Measurements from ENCODE around the gene TDRD1. TPM values are rescaled to one million over a fixed set of nuclear protein-coding genes. Genes with fewer than 3 reads are reported as not detected.

TDRD1 gene
- polyA plus RNA-seq, 1 donor from 2014 or later = not detected

- H3K9me2 ChIP-seq (ENCODE audit: insufficient read depth, low read length) = no peaks in the 10 kb centered on the region
- no peak overlapping the region for H3K4me2 ChIP-seq (ENCODE audit: low read length)
- H3K27me3 ChIP-seq (ENCODE audit: insufficient read depth, low read depth, low read length) = no peaks in the 10 kb centered on the region
- no peaks in the 10 kb centered on the region for H3K9me3 ChIP-seq (ENCODE audit: low read length)
- no peak overlapping the region for H3K9ac ChIP-seq (ENCODE audit: low read length)
- TF ChIP-seq EZH2 (IDR thresholded peaks at IDR 0.05; ENCODE audit: borderline replicate concordance, insufficient read depth, low read length, poor library complexity, severe bottlenecking) = no peak
- TF ChIP-seq, protein P1, sequence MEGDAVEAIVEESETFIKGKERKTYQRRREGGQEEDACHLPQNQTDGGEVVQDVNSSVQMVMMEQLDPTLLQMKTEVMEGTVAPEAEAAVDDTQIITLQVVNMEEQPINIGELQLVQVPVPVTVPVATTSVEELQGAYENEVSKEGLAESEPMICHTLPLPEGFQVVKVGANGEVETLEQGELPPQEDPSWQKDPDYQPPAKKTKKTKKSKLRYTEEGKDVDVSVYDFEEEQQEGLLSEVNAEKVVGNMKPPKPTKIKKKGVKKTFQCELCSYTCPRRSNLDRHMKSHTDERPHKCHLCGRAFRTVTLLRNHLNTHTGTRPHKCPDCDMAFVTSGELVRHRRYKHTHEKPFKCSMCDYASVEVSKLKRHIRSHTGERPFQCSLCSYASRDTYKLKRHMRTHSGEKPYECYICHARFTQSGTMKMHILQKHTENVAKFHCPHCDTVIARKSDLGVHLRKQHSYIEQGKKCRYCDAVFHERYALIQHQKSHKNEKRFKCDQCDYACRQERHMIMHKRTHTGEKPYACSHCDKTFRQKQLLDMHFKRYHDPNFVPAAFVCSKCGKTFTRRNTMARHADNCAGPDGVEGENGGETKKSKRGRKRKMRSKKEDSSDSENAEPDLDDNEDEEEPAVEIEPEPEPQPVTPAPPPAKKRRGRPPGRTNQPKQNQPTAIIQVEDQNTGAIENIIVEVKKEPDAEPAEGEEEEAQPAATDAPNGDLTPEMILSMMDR (IDR thresholded peaks at IDR 0.05; ENCODE audit: poor library complexity, severe bottlenecking) = no peak
- no peak for TF ChIP-seq TAF1 (IDR thresholded peaks at IDR 0.05; ENCODE audit: low read depth)
- TF ChIP-seq MXI1 (conservative IDR thresholded peaks at IDR 0.05; ENCODE audit: poor library complexity, severe bottlenecking) = no peak
- TF ChIP-seq, protein P2, sequence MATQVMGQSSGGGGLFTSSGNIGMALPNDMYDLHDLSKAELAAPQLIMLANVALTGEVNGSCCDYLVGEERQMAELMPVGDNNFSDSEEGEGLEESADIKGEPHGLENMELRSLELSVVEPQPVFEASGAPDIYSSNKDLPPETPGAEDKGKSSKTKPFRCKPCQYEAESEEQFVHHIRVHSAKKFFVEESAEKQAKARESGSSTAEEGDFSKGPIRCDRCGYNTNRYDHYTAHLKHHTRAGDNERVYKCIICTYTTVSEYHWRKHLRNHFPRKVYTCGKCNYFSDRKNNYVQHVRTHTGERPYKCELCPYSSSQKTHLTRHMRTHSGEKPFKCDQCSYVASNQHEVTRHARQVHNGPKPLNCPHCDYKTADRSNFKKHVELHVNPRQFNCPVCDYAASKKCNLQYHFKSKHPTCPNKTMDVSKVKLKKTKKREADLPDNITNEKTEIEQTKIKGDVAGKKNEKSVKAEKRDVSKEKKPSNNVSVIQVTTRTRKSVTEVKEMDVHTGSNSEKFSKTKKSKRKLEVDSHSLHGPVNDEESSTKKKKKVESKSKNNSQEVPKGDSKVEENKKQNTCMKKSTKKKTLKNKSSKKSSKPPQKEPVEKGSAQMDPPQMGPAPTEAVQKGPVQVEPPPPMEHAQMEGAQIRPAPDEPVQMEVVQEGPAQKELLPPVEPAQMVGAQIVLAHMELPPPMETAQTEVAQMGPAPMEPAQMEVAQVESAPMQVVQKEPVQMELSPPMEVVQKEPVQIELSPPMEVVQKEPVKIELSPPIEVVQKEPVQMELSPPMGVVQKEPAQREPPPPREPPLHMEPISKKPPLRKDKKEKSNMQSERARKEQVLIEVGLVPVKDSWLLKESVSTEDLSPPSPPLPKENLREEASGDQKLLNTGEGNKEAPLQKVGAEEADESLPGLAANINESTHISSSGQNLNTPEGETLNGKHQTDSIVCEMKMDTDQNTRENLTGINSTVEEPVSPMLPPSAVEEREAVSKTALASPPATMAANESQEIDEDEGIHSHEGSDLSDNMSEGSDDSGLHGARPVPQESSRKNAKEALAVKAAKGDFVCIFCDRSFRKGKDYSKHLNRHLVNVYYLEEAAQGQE (IDR thresholded peaks at IDR 0.05; ENCODE audit: borderline replicate concordance) = no peak
- TF ChIP-seq SMC3 (conservative IDR thresholded peaks at IDR 0.05; ENCODE audit: poor library complexity) = no peak
- no peak for TF ChIP-seq RAD21 (conservative IDR thresholded peaks at IDR 0.05)
- no peak for TF ChIP-seq EP300 (conservative IDR thresholded peaks at IDR 0.05; ENCODE audit: poor library complexity, severe bottlenecking)
- no peak for TF ChIP-seq POLR2AphosphoS5 (IDR thresholded peaks at IDR 0.05)
- H3K79me2 ChIP-seq (replicated peaks; ENCODE audit: insufficient read depth, low read length) = no peaks in the 10 kb centered on the region
- no peak overlapping the region for H3K4me3 ChIP-seq (ENCODE audit: low read length)
- H3K27ac ChIP-seq (ENCODE audit: low read length) = no peak overlapping the region
- H3F3A ChIP-seq (ENCODE audit: insufficient read depth, low read length, poor library complexity, severe bottlenecking) = no peaks in the 10 kb centered on the region
- H2AFZ ChIP-seq (ENCODE audit: low read depth, low read length) = no peak overlapping the region
- no peaks in the 10 kb centered on the region for H4K20me1 ChIP-seq (ENCODE audit: insufficient read depth)
- H3K36me3 ChIP-seq (ENCODE audit: insufficient read depth, low read length) = no peaks in the 10 kb centered on the region
Measured at GRCh38 chr10:114278140-114278883, 99.2 kb downstream of the TDRD1 start.

DNA sequence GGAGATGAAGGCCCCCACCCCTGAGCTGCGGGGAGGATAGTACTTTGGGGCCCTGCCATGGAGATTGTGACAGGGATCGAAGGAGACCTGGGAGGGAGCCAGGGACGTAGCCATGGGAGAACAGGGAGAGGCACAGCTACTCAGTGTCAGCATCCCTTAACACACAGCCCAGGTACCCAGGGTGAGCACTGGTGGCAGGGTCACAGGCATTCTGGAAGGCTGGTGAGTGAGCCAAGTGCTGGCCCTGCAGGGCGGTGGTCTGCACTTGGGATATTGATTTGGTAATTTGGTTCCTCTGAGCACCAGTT is 99.7 kb downstream of the TDRD1 start:
- H3K9ac ChIP-seq (ENCODE audit: low read length) = no peak overlapping the region
- H3K79me2 ChIP-seq (replicated peaks; ENCODE audit: insufficient read depth, low read length) = no peaks in the 10 kb centered on the region
- no peaks in the 10 kb centered on the region for H3K36me3 ChIP-seq (ENCODE audit: insufficient read depth, low read length)
- H3K9me2 ChIP-seq (ENCODE audit: insufficient read depth, low read length) = no peaks in the 10 kb centered on the region
- no peak overlapping the region for H3K4me3 ChIP-seq (ENCODE audit: low read length)
- H3K27me3 ChIP-seq (ENCODE audit: insufficient read depth, low read depth, low read length) = no peaks in the 10 kb centered on the region
- no peak overlapping the region for H3K4me2 ChIP-seq (ENCODE audit: low read length)
- no peaks in the 10 kb centered on the region for H4K20me1 ChIP-seq (ENCODE audit: insufficient read depth)
- no peaks in the 10 kb centered on the region for H3K9me3 ChIP-seq (ENCODE audit: low read length)
- TF ChIP-seq, protein P2 (IDR thresholded peaks at IDR 0.05; ENCODE audit: borderline replicate concordance) = no peak
- TF ChIP-seq RAD21 (conservative IDR thresholded peaks at IDR 0.05) = no peak
- no peak for TF ChIP-seq MXI1 (conservative IDR thresholded peaks at IDR 0.05; ENCODE audit: poor library complexity, severe bottlenecking)
- no peak overlapping the region for H2AFZ ChIP-seq (ENCODE audit: low read depth, low read length)
- H3F3A ChIP-seq (ENCODE audit: insufficient read depth, low read length, poor library complexity, severe bottlenecking) = no peaks in the 10 kb centered on the region
- H3K27ac ChIP-seq (ENCODE audit: low read length) = no peak overlapping the region
